Spleen (tissue), 7 donors: ENCODE results near the gene GSTK1.

Experiments
- POLR2A ChIP-seq, 3 donors: fragments of 450-650 bp; IDR thresholded peaks; one replicate each; pipeline ENCODE4 v1.5.1; 2017; ENCODE audit warnings: antibody characterized with exemption in 3 of 3, mild to moderate bottlenecking in 1 of 3
- POLR2AphosphoS5 ChIP-seq, 3 donors: sonication (generic); formaldehyde crosslinking; IDR thresholded peaks; one replicate each; pipeline ENCODE4 v1.5.1; 2017; ENCODE audit warnings: antibody characterized with exemption in 3 of 3
- TF ChIP-seq, protein P1 (sequence below), 11 experiments: fragments of 200-600 bp in 7 of 11; fragments of 450-650 bp in 4 of 11; sonication (generic) in 4 of 11; IDR thresholded peaks in 8 of 11; conservative IDR thresholded peaks in 3 of 11; 1 replicate in 7 of 11; 2 replicates in 4 of 11; pipeline versions ENCODE4 v1.4.0 to v1.8.0; 2016 to 2021; ENCODE audit warnings: antibody characterized with exemption in 11 of 11, inconsistent platforms in 4 of 11, mild to moderate bottlenecking in 1 of 11
- donor health status: DM: no; HTN: no; CAD: no; lungs with moderate emphysema.
- donor health status: DM: no; HTN: no; CAD: no.
- donor health status: DM: no; HTN: no; CAD: no.

DNA sequence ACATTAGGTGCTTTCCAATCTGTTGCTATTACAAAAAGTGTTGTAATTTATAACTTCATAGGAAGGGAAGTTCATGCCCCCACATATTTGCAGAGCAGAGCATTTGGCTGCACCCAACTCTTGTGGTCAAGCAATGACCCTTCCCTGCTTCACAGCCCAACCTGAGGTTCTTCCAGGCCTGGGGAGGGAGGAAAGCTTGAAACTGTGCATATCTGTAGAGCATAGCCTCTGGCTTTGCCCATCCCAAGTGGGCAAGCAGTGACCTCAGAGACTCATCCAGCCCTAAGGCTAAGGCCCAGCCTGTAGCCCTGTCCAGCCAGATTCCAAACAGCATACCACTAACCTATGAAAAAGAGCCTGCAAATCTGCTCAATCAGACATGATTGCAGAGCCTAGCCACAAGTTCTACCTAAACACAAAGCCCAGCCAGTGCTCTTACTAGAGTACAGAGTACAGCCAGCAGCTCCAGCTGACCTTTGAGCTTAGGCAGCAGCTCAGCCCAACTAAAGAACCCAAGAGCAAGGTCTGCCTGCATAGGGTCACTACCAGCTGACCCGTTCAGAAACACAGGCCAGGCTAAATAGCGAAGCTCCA lies 14.4 kb upstream of the GSTK1 start:
- TF ChIP-seq, protein P1, sequence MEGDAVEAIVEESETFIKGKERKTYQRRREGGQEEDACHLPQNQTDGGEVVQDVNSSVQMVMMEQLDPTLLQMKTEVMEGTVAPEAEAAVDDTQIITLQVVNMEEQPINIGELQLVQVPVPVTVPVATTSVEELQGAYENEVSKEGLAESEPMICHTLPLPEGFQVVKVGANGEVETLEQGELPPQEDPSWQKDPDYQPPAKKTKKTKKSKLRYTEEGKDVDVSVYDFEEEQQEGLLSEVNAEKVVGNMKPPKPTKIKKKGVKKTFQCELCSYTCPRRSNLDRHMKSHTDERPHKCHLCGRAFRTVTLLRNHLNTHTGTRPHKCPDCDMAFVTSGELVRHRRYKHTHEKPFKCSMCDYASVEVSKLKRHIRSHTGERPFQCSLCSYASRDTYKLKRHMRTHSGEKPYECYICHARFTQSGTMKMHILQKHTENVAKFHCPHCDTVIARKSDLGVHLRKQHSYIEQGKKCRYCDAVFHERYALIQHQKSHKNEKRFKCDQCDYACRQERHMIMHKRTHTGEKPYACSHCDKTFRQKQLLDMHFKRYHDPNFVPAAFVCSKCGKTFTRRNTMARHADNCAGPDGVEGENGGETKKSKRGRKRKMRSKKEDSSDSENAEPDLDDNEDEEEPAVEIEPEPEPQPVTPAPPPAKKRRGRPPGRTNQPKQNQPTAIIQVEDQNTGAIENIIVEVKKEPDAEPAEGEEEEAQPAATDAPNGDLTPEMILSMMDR (IDR thresholded peaks at IDR 0.05 in 8 of 11, conservative IDR thresholded peaks at IDR 0.05 in 3 of 11): no peak
- no peak for TF ChIP-seq POLR2A (IDR thresholded peaks at IDR 0.05)
- no peak for TF ChIP-seq POLR2AphosphoS5 (IDR thresholded peaks at IDR 0.05)
